ENCODE results near the gene CRY1.

The CRY1 gene

GRCh38 chr12:106955377-106956047 lies 137.8 kb downstream of the CRY1 start, which contains the start of gene TMEM263:
Gene TMEM263, plus strand, starts transcription at chr12:106955907. Its CDS starts 11,210 bp downstream, at chr12:106967117.
- DNase-seq, result peak; percentile 96

- DNase-seq, result no peak
Observed at GRCh38 chr12:106954462-106955376, 138.6 kb downstream of the CRY1 start.

- DNase-seq, result no peak
Observed at GRCh38 chr12:106953352-106954250, 139.7 kb downstream of the CRY1 start.

- DNase-seq, result no peak
Observed at GRCh38 chr12:106950591-106950990, 142.8 kb downstream of the CRY1 start.

- no peak for DNase-seq
Observed at GRCh38 chr12:106947461-106947860, 145.9 kb downstream of the CRY1 start.

GRCh38 chr12:106945261-106945851 lies 148.0 kb downstream of the CRY1 start:
- DNase-seq, result peak; percentile 19

- DNase-seq, result peak; percentile 37
Observed at GRCh38 chr12:106942775-106943174, 150.6 kb downstream of the CRY1 start.

- DNase-seq, result no peak
Observed at GRCh38 chr12:106941481-106942156, 151.7 kb downstream of the CRY1 start.
